HG03045 (cell line): Measurements from ENCODE around the gene SLC26A2.
A peak's percentile ranks its signal among the peaks of the same experiment; 100 is the strongest.

Source experiments
- ATAC-seq: cut with Tn5 transposase; IDR thresholded peaks from one replicate; pipeline ENCODE4 v1.9.1; 2021; ENCODE audit warnings: mild to moderate bottlenecking, moderate library complexity; ENCODE audit not compliant: unreplicated experiment

Gene SLC26A2

DNA sequence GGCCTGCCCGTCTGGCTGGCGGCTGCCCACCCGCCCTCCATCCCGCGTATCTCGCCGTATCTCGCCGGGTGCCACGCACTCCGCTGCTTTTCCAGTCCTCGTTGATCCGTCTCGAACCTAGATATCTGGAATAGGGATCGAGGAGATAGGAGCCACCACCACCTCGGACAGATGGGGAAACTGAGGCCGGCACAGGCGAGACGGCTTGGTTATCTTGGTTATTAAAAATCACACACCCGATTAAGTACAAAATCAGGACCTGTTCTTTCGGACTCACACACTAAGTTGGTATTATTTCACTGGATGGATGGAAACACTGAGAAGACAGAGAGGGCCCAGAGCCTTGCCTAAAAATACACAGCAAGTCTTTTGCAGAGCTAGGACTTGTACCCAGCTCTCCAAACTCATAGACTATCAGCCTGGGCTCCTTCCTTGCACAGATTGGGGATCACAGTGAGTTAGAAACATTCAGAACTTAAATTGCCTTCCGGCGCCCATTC lies 678 bp downstream of the SLC26A2 start:
- ATAC-seq, result no peak

- ATAC-seq, result no peak
Observed at GRCh38 chr5:149961957-149962409, 1.4 kb downstream of the SLC26A2 start.

- ATAC-seq, result no peak
Observed at GRCh38 chr5:149962601-149963300, 2.2 kb downstream of the SLC26A2 start.

DNA sequence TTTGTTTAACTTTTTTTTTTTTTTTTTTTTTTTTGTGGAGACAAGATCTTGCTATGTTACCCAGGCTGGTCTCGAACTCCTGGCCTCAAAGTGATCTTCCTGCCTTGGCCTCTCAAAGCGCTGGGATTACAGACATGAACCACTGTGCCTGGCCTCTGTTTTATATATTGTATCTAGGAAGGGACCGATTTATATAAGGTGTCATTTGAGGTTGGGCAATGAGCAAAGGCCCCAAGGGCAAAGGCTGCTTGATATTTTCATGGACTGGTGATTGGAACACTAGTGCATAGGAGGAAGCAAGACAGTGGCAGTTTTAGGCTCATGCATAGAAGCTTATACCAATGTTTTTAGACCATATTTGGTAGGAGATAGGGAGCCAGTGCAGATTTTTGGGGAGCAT lies 3.2 kb downstream of the SLC26A2 start:
- ATAC-seq, result no peak

DNA sequence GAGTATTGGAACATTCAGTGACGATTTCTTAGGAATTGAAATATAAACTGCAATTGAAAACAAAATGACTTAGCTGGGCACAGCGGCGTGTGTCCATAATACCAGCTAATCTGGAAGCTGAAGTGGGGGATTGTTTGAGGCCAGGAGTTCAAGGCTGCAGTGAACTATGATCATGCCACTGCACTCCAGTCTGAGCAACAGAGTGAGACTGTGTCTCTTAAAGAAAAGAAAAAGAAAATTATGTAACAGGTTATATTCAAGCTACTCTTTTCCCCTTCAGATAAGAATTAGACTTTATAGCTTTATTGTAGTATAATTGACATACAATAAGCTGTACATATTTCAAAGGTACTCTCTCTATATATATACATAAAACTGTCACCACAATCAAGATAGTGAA lies 6.4 kb downstream of the SLC26A2 start:
- no peak for ATAC-seq

- ATAC-seq, result no peak
Observed at GRCh38 chr5:149969181-149969930, 8.8 kb downstream of the SLC26A2 start.

- ATAC-seq, result no peak
Observed at GRCh38 chr5:149975409-149975808, 14.9 kb downstream of the SLC26A2 start.

DNA sequence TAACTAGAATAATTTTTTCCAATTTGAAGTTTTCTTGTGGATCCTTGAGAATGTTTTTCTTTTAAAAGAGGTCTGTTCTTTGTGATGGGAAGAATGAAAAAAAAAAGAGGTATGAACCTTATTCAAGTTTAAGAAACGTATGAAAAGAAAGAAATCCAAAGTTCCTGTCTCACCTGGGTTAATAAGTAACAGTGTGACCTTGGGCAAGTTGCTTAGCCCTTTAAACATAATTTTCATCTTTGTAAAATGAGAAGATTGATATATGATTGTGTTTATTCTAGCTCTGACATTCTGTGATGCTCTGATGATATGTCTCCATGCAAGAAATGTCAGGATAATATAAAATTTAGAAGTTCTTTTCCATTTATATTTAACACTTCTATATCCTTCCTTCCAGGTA lies 19.3 kb downstream of the SLC26A2 start:
- no peak for ATAC-seq

DNA sequence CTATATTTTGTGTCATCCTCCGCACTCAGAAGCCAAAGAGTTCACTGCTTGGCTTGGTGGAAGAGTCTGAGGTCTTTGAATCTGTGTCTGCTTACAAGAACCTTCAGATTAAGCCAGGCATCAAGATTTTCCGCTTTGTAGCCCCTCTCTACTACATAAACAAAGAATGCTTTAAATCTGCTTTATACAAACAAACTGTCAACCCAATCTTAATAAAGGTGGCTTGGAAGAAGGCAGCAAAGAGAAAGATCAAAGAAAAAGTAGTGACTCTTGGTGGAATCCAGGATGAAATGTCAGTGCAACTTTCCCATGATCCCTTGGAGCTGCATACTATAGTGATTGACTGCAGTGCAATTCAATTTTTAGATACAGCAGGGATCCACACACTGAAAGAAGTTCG lies 20.6 kb downstream of the SLC26A2 start:
- ATAC-seq, result no peak

DNA sequence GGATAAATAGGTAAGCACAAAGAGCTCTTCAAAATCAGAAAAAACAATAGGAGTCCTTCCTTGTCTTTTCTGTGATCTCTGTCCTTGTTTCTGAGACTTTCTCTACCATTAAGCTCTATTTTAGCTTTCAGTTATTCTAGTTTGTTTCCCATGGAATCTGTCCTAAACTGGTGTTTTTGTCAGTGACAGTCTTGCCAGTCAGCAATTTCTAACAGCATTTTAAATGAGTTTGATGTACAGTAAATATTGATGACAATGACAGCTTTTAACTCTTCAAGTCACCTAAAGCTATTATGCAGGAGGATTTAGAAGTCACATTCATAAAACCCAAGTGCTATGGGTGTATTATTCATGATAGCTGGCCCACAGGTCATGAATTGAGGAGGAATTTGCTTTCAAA lies 21.9 kb downstream of the SLC26A2 start:
- no peak for ATAC-seq

DNA sequence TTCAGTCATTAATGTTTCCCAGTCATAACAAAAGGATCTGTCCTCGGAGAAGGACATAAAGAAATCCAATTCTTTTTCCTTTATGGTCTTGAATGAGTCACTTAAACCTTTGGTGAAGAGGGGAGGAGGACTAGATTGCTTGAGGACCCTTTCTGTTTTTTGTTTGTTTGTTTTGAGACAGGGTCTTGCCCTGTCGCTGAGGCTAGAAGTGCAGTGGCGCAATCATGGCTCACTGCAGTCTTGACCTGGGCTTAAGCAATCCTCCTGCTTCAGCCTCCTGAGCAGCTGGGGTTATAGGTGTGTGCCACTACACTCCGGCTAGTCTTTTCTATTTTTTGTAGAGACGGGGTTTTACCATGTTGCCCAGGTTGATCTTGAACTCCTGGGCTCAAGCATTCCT lies 27.6 kb downstream of the SLC26A2 start:
- ATAC-seq, result no peak

DNA sequence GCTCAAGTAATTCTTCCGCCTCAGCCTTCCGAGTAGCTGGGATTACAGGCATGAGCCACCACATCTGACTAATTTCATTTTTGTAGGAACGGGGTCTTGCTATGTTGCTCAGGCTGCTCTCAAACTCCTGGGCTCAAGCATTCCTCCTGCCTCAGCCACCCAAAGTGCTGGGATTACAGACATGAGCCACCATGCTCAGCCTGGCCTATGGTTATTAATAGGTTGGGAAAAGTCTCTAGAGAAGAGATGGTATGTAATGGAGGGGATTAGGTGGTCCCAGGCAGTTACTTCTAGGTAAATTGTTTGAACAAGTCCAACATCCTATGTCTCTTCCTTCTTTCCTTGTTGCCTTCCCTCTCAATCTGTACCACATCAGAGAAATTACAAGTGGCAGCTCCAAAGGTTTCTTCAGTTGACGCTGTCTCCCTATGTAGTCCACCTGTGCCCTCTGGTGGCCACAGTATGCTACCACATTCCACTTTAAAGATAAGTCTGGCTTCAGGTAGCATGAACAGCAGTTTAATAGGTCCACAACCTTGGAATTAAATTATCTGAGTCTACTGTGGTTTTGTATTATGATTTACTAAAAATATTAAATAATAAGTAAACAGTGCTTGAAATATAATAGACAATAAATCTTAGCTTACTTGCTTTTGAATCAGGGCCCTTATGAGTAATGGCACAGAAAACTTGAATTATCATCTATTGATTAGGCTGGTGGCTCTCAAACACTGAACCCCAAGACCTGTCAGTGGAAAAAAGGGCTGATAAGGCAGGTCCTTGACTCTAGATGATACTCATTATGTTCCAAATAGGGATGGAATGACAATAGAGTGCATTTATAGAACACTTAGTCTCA lies 30.2 kb downstream of the SLC26A2 start:
- ATAC-seq, result peak; percentile 67

GRCh38 chr5:149993471-149993870 lies 32.9 kb downstream of the SLC26A2 start:
- ATAC-seq, result no peak

DNA sequence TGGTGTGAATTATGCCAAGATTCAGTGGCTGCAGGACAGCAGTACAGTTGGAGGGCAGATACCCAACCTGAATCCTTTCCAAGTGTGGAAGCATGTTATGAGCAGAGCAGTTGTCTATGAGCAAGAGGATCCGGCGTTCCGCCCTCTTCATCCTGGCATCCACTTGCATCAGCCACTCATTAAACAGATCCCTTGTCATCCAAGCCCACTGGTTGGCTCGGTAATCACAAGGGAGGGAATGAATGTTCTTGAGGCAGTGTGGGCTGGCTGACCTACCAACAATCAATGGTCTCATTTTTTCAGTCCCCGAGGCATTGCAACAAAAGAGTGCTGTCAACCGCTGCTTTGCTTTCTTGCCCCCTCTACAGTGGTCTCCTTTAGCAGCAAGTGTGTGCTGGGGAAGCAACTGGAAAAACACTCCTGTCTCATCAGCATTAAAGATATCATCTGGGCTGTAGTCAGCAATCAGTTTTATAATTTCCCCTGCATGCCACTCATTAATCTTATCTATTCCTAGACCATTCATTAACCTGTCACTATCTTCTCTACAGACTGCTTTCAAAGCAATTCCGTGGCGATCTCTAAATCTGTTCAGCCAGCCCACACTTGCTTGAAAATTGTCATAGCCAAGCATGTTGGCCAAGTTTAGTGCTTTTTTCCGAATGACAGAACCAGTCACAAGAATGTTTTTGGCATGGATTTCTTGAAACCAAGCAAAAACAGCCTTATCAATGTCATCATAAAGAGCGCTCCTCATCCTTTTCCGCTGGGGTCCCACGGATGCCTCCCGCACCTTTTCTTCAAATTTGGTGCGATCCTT lies 35.0 kb downstream of the SLC26A2 start:
- ATAC-seq, result no peak

- ATAC-seq, result no peak
Observed at GRCh38 chr5:149996205-149996890, 35.8 kb downstream of the SLC26A2 start.

GRCh38 chr5:149998281-149998680 lies 37.7 kb downstream of the SLC26A2 start:
- ATAC-seq, result no peak

DNA sequence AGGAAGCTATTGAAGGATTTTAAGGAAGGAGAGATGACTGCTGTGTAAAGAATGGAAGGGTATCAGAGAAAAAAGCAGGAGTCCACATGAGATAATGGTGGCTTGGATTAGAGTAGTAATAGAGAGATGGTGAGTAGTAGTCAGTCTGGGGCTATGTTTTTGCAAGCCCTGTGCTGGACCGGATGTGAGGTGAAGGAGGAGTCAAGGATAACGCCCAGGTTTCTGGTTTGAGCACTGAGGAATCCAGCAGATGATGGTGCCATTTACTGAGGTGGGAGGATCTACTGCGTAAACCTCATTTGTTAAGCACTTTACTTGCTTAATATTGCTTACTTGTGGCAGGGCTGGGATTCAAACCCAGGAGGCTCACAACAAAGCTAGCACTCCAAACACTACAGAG lies 38.8 kb downstream of the SLC26A2 start:
- no peak for ATAC-seq

DNA sequence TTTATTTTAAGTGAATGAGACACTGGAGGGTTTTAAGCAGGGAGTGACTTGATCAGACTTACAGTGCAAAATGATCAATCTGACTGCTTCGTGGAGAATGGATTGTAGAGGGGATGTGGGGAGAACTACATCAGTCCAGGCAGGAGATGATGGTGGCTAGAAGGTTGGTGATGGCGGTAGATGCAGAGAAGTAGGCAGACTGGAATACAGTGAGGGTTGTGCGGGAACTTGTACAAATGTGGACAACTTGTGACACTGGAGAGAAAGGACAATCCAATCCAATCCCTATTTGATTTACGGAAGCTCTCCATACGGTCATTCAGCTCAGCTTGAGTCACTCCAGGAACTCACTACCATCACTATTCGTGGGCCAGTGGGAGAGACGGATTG lies 39.3 kb downstream of the SLC26A2 start:
- ATAC-seq, result no peak

DNA sequence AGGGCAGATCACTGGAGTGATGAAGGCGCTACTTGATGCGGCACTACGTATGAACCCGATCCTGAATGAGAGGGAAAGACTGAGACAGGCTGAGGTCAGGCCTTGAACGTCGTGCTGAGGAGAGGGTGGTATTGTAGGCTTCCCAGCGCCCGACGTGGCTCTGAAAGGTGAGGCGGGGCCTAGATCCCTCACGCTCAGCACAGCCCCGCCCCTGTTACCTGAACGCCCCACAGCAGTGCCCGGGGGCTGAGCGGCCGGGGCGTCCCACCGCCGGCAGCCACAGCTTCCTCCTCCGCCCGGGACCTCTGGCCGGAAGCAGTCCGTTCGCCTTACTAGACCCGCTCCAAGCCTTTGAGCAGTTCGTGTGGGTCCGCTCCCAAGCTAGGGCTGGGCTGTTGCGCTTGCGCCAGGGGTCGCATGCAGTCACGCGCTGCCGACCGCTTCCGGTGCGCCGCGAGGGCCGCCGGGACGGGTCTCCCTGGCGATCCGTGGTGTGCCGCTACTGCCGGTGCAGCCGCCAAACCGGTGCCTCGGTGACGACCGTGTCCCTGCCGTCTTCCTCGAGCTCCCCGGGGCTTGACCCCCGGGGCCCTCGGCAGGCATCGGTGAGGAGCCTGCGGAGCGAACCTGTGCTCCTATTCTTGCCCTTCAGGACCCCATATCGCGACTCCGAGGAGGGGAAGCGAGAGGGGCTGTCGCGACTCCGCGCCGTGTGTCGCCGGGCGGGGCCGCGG lies 39.9 kb downstream of the SLC26A2 start, which contains the start of the genes HMGXB3 and TIGD6:
HMGXB3 (plus strand) TSS at position 484 of the 734 bp plus-strand sequence. CDS start 4,114 bp downstream, outside the sequence.
TIGD6 (minus strand) TSS at position 399 of the 734 bp plus-strand sequence. CDS start 4,306 bp downstream, outside the sequence.
- peak; percentile 91 for ATAC-seq
